ENCODE results near the gene RBP5.
"Not testable (repeated sequence)": the region's sequence is repeated elsewhere in the genome, so short reads cannot be mapped to it uniquely, and the experiment has no call there.

The RBP5 gene

DNA sequence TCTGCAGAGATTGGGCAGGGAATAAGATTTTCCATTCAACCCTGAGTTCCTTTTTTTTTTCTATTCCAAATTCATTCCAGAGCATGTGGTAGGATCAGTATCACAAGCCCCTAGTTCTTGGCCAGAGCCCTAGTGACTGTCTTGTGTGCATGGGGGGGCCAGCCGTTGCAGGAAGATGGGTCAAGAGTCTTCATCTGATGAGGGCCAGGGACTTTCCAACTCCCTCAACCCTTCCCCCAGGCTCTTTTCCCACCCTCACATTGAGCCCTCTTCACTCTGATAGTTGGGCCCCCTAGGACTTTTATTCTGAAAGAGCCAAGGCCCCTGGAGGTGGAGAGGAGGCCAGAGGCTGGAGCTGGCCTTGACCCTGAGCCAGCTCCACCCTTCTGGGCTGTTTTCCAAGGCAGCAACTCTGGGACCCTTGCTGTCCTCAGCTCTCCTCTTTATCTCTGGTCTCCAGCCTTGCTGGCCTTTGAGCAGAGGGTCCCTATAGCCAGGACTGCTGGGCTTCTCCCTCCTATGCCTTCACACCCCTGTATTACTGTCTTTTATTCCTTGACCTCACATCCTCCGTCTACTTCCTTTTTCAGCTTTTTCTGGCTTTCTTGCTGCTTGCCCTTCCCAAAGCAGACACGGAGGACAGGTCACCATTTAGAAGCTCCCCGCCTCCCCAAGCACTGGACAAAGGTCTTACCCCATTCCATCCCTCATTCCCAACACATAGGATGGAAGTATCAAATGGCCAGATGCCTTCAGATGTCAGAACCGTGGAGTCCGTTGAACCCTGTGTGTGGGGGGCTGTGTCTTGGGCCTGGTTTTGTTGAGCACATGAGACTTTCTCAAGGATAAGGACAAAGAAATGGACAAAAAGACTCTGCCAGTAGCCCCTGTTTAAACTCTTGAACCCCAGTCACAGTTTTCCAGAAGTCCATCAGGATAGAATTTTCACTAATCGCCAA is 5.6 kb downstream of the RBP5 start:
- no peak for DNase-seq (ENCODE audit: low read depth)

DNA sequence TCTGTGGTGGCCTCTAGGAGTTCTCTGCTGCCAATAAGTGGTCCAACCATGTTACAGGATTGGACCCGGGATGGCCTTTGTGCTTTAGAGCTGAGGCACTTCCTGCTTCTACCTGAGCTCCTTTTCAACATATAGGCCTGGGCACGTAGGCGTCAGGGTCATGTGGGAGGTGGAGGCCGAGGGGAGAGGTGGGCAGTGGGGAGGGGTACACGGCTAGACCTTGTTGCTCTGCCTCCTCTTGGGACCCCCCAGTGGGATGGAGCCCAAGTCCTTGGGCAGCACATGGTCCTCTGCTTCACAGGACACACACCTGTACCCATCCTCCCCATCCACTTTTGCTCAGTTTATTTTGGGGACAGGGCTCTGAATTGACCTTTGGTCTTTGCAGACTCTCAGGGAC is 7.4 kb downstream of the RBP5 start:
- no peak for DNase-seq (ENCODE audit: low read depth)

DNA sequence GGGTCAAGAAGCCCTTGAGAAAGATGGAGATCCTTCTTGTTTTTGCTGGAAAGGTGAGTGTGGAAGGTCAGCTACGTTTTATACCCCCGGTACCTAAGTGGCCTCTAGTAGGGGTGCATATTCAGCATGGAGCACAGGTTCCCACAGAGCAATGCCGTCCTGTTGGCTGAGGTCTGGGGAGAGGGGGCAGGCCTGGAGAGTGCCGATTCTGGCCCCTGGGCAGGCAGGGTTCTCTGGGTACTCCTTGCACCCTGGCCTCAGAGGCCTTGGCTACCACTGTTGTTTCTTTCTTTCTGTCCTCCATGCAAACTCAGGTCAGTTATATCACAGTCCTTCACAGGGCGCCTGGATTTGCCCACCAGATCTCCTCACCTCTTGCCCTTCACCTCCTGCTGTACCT is 8.5 kb downstream of the RBP5 start:
- no peak for DNase-seq (ENCODE audit: low read depth)

DNA sequence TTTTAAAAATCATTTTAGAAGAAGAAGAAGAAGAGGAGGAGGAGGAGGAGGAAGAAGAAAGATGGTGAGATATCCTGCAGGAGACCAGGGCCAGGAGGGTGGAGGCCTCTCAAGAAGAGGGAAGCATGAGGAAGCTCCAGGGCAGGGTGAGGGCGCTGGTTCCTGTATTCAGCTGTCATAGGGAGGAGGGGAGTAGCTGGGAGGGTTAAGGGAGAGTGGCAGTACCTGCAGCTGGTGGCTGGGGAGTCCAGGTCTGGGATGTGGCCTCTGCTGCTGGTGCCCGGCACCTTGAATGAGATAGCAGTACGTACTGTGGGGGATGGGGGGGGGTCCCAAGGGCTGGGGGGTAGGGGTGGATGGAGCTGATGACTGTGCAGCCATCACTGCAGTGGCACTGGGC is 9.8 kb downstream of the RBP5 start:
- no peak for DNase-seq (ENCODE audit: low read depth)

GRCh38 chr12:7117670-7118069 is 11.0 kb downstream of the RBP5 start:
- no peak for DNase-seq (ENCODE audit: low read depth)

GRCh38 chr12:7116916-7117315 is 11.8 kb downstream of the RBP5 start:
- no peak for DNase-seq (ENCODE audit: low read depth)

GRCh38 chr12:7116196-7116595 is 12.5 kb downstream of the RBP5 start:
- DNase-seq (ENCODE audit: low read depth), result no peak

DNA sequence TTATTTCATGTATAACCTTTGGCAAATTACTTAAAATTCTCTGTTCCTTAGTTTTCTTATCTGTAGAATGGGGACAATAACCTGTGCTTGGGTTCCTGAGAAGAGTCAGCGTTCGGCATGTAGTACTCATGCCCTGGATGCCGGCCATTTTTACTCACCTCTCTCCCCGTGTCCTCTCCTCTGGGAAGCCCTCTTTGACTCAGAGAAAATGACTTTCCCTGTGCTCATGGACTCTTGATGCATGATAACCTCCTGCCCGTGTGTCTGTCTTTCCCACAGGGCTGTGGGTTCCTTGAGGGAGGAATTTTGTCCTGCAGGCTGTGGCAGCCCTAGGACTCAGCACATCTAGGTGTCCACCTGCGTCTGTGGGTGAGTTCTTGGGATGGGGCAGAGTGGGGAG is 13.8 kb downstream of the RBP5 start:
- DNase-seq (ENCODE audit: low read depth), result no peak

DNA sequence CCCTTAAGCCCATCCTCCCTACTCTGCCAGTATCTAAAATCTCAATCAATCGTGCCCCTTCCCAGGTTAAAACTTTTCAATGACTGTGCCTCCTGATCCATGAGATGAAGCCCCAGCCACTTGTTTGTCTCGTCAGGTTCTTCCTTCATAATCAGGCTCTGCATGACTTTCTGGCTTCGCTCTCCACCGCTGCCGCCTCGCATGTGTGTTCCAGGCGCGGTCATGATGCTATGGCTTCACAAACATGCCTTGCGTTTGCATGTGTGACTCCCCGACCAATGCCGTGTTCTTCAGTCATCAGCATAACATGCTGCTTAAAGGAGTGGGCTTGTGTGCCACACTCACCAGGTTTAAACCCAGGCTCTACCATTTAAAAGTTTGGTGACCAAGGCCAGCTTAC is 14.7 kb downstream of the RBP5 start:
- DNase-seq (ENCODE audit: low read depth), result no peak

- no peak for DNase-seq (ENCODE audit: low read depth)
These were observed 15.3 kb downstream of the RBP5 start for GRCh38 chr12:7113389-7113871.

GRCh38 chr12:7112041-7112440 is 16.6 kb downstream of the RBP5 start:
- DNase-seq (ENCODE audit: low read depth), result no peak

- DNase-seq (ENCODE audit: low read depth), result no peak
These were observed 18.0 kb downstream of the RBP5 start for GRCh38 chr12:7110661-7111060.

DNA sequence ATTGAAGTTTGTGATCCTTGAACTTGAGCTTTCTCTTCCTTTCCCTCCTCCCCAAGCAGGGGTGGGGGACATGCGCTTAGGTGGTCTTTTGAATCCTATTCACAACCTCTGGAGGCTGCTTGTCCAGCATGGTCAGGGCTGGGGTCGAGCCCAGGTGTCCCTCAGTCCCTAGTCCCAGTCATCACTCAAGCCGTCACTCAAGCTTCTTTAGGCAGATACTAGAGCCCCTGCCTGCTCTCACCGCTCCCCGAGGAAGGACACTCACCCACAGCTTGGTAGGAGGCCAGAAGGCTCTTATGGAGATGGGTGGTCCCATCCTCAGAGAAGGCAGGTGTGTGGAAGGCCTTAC is 19.1 kb downstream of the RBP5 start:
- DNase-seq (ENCODE audit: low read depth), result no peak

DNA sequence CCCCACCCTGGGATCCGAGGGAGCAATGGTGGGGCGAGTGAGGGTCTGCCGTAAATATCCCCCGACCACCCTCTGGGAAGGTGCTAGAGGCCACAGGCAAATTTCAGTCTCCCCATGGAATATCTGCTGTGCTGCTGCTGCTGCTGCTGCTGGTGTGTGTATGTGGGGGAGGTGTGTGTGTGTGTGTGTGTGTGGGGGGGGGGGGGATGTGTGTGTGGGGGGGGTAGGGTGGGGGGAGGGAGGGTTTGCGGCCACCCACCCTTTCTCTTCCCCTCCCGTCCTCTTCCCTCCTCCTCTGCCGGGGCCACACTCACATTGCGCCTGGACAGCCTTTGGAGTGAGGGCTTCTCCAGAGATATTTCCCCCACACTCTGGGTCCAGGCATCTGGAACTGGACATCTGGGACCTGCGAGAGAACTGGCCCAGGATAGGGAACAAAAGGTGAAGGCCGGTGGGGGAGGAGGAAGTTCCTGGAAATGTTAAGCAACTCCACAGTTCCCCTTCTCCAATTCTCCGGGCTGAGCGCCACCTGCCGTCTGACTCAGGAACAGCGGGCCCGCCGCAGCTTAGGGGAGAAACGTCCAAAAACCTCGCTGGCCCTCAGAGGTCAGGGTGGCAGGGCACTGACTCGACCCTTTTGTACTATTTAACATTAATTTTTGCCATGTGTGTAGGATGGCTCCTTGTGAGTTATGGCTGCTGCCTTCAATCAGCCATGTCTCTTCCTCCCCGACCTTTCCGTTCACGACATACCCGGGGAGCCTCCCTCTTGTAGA is 19.7 kb downstream of the RBP5 start, which contains the start of gene C1RL:
Gene C1RL (minus strand): TSS at position 419 of the 776 bp plus-strand sequence. CDS start 34 bp downstream, at position 385.
- DNase-seq (ENCODE audit: low read depth), result peak; percentile 81

- DNase-seq (ENCODE audit: low read depth), result peak; percentile 40
These were observed 20.5 kb downstream of the RBP5 start for GRCh38 chr12:7108003-7108795.

GRCh38 chr12:7107636-7108002 is 21.1 kb downstream of the RBP5 start:
- DNase-seq (ENCODE audit: low read depth), result no peak

GRCh38 chr12:7107181-7107580 is 21.5 kb downstream of the RBP5 start:
- not testable (repeated sequence) for DNase-seq (ENCODE audit: low read depth)

GRCh38 chr12:7106082-7106481 is 22.6 kb downstream of the RBP5 start:
- DNase-seq (ENCODE audit: low read depth), result no peak

- no peak for DNase-seq (ENCODE audit: low read depth)
These were observed 24.7 kb downstream of the RBP5 start for GRCh38 chr12:7103837-7104584.

GRCh38 chr12:7102582-7102981 is 26.1 kb downstream of the RBP5 start:
- DNase-seq (ENCODE audit: low read depth), result no peak

DNA sequence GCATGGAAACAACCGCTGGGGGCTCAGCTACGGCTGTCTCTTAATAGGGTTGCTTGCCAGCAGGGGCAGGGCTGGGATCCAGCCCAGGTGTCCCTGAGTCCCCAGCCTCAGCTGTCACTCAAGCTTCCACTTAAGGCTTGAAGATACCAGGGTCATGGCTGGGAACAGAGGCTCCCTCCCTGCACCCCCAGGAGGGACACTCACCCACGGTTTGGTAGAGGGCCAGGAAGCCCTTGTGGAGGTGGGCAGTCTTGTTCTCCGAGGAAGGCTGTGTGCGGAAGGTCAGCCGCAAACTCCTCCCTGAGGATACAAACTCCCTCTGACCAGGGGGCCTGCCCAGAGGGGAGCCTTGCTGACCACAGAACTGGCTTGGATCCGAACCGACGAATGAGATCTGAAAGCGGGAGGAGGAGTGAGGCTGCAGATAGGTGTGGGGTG is 27.0 kb downstream of the RBP5 start:
- DNase-seq (ENCODE audit: low read depth), result no peak

Measured in stimulated activated CD8-positive, alpha-beta memory T cell treated with anti-CD3 and anti-CD28 coated beads, Interleukin-7, amount 100 ng/mL, for 24 hours (primary cell).